Stimulated activated CD4-positive, alpha-beta T cell treated with anti-CD3 and anti-CD28 coated beads, TNF-alpha, amount 100 ng/mL, for 4 hours (primary cell): ENCODE results near the gene PHKG2.

Experiments used
- DNase-seq, 3 experiments: peaks; one replicate each; pipeline ENCODE4 v3.0.0-alpha.2; 2020; ENCODE audit warnings: low read depth in 3 of 3

The PHKG2 gene

DNA sequence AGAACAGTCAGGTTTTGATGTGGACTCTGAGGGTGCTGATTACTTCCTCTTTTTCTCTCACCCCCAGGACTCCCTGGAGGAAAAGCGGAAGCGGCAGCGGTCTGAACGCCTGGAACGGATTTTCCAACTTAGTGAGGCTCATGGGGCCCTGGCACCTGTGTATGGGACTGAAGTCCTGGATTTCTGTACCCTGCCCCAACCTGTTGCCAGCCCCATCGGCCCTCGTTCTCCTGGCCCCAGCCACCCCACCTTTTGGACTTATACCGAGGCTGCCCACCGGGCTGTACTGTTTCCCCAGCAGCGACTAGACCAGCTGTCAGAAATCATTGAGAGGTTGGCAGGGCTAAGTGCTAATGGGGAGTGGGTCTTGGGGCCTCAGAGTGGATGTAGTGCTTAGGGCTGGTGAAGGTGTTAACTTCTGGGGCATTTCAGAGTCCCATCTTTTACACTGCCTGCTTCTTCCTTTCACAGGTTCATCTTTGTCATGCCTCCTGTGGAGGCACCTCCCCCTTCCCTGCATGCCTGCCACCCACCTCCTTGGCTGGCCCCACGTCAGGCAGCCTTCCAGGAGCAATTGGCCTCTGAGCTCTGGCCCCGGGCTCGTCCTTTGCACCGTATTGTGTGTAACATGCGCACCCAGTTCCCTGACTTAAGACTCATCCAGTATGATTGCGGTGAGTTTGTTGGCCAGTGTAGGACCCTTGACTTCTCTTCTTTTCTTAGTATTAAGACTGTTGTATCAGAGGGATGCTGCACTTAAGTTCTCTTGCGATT, 19.1 kb upstream of the PHKG2 start:
- DNase-seq: no peak

DNA sequence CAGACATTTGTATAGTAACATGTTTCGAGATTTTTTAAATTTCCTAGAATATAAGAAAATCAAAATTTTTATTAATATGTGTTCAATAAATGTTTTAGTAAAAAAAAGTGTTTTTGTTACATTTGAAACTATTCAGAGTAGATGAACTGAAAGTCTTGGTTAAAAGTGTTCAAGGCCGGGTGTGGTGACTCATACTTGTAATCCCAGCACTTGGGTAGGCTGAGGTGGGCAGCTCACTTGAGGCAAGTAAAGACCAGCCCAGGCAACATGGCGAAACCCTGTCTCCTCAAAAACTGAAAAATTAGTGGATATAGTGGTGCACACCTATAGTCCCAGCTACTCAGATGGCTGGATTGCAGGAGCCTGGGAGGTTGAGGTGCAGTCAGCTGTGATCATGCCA, 16.8 kb upstream of the PHKG2 start:
- no peak for DNase-seq

DNA sequence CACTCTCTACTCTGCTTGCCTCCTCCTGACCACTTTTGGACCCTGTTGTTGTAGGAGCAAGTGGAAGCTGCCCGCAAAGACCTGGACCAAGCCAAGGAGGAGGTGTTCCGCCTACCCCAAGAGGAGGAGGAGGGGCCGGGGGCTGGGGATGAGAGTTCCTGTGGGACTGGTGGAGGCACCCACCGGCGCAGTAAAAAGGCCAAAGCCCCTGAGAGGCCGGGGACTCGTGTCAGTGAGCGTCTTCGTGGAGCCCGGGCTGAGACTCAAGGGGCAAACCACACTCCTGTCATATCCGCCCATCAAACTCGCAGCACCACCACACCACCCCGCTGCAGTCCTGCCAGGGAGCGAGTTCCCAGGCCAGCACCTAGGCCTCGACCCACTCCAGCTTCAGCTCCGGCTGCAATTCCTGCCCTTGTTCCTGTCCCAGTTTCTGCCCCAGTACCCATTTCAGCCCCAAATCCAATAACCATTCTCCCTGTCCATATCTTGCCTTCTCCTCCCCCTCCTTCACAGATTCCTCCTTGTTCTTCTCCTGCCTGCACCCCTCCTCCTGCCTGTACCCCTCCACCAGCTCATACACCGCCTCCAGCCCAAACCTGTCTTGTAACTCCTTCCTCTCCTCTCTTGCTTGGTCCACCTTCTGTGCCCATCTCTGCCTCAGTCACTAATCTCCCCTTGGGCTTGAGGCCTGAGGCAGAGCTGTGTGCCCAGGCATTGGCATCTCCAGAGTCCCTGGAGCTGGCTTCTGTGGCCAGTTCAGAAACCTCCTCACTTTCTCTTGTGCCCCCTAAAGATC, 11.0 kb upstream of the PHKG2 start:
- DNase-seq: no peak

DNA sequence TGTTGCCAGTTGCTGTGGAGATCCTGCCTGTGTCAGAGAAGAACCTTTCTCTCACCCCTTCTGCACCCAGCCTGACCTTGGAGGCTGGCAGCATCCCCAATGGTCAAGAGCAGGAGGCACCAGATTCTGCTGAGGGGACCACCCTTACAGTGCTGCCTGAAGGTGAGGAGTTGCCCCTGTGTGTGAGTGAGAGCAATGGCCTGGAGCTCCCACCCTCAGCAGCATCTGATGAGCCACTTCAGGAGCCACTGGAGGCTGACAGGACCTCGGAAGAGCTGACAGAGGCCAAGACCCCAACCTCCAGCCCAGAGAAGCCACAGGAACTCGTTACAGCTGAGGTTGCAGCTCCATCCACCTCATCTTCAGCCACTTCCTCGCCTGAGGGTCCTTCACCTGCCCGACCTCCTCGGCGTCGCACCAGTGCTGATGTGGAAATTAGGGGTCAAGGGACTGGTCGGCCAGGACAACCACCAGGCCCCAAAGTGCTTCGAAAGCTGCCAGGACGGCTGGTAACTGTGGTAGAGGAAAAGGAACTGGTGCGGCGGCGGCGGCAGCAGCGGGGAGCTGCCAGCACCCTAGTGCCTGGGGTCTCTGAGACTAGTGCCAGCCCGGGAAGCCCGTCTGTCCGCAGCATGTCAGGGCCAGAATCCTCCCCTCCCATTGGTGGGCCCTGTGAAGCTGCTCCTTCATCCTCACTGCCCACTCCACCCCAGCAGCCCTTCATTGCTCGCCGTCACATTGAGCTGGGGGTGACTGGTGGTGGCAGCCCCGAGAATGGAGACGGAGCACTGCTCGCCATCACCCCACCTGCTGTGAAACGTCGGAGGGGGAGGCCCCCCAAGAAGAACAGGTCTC, 10.2 kb upstream of the PHKG2 start:
- no peak for DNase-seq

DNA sequence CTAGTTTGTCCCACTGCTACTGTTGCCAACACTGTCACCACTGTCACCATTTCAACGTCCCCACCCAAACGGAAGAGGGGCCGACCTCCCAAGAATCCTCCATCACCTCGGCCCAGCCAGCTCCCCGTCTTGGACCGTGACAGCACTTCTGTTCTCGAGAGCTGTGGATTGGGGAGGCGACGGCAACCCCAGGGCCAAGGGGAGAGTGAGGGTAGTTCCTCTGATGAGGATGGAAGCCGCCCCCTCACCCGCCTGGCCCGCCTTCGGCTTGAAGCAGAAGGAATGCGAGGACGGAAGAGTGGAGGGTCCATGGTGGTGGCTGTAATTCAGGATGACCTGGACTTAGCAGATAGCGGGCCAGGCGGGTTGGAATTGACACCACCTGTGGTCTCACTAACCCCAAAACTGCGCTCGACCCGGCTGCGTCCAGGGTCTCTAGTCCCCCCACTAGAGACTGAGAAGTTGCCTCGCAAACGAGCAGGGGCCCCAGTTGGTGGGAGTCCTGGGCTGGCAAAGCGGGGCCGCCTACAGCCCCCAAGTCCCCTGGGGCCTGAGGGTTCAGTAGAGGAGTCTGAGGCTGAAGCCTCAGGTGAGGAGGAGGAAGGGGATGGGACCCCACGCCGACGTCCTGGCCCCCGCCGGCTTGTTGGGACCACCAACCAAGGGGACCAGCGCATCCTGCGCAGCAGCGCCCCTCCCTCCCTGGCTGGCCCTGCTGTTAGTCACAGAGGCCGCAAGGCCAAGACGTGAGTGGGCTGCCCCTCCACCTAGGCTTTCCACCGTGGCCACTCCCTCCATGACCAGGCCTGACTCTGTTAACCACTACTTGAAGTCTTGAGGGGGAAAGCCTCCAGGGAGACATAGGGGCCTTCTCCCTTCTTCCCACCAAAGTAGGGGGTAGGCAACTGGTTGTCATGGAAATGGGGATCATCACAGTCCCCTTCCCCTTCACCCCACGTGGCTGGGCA, 9.0 kb upstream of the PHKG2 start:
- no peak for DNase-seq

DNA sequence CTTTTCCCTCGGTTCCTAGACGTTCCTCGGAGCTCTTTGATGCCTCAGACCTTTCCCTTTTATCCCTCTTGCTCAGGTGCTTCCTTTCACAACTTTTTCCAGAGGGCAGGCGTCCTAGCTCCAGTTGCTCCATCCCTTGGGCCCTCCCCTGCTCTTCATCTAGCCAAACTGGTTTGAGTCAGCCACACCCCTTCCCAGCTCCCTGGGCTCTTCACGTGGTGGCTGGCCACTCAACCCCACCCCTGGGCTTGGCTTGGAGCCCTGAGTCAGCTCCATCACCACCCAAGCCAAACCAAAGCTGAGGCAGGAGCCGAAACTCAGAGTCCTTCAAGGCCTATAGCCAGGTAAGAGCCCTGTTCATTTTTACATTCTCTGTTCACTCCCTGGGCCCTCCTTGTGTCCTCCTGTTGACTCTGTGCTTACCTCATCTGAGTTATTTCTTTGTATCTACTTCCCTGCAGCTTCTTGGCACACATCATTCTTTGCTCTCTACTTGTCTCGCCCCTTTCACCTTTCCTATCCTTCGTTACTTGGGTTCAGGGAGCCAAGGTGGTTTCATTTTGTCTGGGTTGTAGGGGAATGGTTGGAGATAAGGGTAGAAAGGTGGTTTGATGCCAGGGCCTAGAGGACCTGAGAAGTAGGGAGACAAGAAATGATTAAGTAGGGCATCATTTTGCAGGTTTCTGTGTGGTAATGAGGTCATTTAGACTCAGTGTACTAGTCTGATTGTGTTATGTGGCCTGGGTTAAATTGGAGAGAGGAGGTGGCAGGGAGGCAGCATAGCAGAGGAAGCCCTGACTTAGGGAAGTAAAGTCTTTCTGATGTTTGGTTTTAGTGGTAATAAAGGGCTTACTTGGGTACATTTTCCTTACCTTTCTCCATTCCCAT, 7.6 kb upstream of the PHKG2 start:
- no peak for DNase-seq

DNA sequence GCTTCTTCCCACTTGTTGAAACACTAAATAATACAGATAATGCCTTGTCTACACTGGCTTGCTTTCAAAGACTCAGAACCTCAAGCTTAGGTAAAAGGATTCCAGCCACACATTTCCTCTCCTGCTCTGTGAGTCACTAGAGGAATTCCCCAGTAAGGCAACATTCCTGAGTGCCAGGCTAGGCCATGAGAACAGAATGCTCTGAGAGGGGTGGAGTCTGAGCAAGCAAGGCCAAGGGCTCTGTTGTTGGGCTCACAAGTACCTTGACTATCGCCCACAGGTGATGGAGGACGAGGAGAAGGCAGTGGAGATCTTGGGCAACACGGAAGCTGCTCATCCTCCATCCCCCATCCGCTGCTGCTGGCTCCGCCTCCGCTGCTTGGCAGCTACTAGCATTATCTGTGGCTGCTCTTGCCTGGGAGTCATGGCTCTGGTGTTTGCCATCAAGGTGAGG, 6.7 kb upstream of the PHKG2 start:
- DNase-seq: no peak

DNA sequence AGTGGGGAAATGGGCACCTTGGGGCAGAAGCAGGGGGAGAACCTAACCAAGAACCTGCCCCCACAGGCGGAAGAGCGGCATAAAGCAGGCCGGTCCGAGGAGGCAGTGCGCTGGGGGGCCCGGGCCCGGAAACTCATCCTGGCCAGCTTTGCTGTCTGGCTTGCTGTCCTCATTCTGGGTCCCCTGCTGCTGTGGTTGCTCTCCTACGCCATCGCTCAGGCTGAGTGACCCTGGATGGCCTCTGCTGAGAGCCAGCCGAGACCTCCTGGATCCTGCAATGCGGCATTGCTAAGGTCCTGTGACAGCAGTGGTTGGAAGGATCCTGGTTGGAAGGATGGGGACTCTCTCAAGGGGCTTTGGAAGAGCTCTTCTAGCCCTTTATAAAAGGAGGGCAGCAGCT, 4.5 kb upstream of the PHKG2 start:
- DNase-seq: no peak

DNA sequence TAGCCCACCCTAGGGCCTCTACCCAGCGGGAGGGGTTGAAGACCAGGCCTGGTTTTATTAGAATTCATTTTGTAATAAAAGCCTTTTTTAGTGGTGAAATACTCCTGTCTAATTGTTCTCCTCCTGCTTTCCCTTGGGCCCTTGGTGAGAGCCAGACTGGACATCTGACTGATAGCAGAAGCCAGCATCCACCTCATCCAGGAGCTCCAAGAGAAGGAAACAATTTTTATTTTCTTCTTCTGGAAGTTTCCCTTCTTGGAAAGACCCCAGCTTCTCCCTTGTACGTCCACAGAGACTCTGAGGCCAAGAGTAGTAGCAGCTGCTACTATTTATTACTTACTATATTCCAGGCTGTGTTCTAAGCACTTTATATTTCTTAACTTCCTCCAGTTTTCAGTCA, 4.0 kb upstream of the PHKG2 start:
- DNase-seq: no peak

DNA sequence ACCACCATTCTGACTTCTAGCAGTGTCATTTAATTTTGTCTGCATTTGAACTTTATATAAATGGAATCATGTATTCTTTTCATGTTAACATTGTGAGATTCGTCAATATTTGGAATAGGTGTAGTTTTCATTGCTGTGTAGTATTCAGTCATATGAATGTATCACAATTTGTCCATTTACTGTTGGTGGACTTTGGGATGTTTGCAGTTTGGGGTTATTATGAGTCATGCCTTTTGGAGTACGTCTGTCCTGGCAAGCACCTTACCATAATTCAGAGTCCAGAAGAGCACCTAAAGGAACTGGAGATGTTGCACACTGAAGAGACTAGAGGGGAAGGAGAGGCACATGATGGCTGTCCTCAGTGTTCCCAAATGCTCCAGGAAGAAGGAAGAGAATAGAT, 3.1 kb upstream of the PHKG2 start:
- DNase-seq: no peak

DNA sequence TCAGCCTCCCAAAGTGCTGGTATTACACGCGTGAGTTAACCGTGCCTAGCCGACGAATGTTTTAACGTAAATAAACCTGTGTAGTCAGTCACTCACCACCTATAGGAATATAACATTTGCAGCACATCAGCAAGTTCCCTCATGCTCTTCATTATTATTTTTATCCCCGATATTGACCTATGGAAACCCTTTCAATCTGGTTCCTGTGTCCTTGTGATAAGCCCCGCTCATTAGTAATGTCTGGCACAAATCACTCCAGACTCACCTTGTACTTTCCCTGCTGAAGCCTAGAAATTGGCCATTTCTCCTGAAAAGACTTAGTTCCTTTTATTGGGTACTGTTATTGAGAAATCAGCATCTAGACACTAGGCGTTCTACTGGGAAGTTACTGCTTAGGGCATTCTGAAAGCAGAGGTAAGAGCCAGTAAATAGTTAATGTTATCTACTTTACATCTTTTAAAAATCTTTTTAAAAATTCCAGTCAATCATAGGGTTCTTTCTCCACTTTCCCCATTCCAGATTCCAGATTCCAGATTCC, 1.5 kb upstream of the PHKG2 start:
- DNase-seq: no peak

DNA sequence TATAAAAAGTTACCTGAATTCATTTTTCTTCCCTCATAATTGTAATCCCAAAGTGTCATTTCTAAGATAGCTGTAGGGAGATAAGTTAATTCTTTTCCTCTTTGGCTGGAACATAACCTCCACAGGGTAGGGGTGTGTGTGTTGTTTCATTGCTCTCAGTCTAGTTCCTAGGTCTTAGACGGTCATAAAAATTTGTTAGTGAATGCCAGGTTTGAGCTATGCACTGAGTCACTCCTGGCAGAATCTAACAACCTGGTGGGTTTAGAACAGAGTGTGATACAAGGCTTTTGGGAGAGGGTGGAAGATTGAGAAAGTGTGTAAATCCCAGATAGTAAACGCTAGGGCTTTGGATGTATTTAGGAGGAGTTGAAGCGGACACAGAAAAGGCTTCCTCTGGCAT, 894 bp upstream of the PHKG2 start:
- no peak for DNase-seq

DNA sequence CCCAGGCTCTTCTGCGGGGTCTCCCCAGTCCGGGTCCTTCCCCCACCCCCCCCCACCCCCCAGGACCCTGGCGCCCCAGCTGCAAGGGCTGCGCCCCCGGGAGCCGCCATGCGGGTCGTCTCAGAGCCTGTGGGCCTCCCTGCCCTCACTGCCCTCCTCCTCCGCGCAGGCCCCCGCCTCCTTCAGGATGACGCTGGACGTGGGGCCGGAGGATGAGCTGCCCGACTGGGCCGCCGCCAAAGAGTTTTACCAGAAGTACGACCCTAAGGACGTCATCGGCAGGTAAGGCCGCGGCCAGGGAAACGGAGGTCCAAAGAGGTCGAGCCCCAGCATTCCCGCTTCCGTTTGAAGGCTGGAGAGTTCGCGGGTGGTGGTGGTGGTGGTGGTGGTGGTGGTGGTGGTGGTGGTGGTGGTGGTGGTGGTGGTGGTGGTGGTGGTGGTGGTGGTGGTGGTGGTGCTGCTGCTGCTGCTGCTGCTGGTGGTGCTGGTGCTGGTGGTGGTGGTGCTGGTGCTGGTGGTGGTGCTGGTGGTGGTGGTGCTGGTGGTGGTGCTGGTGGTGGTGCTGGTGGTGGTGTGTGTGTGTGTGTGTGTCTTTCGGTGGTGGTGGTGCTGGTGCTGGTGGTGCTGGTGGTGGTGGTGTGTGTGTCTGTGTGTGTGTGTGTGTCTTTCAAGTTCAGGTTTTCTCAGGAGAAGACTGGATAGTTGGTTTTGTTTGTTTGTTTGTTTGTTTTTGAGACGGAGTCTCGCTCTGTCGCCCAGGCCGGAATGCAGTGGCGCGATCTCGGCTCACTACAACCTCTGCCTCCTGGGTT, 615 bp downstream of the PHKG2 start:
- DNase-seq: no peak

DNA sequence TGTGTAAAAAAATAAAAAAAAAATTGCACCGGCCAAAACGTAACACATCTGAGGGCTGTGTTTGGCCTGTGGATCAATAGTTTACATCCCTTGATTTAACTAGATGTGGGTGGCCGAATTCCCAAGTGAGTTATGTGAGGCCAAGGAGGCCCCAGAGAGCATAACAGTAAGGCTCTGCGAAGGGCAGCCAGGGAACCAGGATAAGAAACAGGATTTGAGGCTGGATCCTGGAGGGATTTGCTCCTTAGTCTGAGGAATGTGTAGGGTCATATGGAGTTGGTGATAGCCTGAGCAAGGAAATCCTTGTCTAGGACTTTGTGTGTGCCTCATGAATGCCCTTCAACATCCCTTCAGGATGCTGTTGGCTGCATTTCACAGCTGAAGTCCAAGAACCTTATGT, 2.0 kb downstream of the PHKG2 start:
- DNase-seq: no peak

DNA sequence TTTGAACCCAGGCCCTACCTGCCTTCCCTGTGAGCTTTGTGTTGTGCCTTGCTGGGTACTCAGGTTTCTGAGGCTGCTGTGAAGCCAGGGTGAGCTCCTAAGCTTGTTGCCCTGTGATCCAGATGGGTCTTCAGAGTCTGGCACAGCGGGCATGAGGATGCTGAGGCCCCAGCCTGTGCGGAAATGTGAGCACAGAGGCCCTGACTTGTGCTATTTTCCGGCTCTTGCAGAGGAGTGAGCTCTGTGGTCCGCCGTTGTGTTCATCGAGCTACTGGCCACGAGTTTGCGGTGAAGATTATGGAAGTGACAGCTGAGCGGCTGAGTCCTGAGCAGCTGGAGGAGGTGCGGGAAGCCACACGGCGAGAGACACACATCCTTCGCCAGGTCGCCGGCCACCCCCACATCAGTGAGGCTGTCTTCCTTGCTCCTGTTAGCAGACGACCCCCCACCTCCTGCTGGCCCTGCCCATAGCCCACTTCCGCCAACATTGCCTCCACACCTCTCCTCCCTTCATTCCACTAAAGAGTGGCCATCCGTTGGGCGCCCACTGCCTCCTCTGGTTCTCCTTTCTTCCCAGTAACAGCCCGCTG, 2.7 kb downstream of the PHKG2 start:
- no peak for DNase-seq

DNA sequence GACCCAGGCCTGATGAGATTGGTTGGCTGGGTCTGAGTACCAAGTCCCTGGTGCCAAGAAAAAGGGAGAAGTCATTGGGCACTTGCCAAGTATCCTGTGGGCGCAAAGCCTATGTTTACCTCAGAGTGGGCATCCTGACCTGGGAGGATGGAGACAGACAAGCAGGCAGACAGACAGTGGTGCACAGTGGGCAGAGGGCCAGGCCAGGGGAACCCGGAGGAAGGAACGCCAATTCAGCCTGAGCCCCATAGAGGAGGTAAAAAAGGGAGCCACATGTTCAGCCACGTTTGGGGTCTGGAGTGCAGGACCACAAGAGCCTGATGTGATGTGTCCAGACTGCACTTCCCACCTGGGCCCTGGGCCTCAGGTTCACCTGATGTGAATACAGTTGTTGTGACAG, 5.4 kb downstream of the PHKG2 start:
- DNase-seq: no peak

DNA sequence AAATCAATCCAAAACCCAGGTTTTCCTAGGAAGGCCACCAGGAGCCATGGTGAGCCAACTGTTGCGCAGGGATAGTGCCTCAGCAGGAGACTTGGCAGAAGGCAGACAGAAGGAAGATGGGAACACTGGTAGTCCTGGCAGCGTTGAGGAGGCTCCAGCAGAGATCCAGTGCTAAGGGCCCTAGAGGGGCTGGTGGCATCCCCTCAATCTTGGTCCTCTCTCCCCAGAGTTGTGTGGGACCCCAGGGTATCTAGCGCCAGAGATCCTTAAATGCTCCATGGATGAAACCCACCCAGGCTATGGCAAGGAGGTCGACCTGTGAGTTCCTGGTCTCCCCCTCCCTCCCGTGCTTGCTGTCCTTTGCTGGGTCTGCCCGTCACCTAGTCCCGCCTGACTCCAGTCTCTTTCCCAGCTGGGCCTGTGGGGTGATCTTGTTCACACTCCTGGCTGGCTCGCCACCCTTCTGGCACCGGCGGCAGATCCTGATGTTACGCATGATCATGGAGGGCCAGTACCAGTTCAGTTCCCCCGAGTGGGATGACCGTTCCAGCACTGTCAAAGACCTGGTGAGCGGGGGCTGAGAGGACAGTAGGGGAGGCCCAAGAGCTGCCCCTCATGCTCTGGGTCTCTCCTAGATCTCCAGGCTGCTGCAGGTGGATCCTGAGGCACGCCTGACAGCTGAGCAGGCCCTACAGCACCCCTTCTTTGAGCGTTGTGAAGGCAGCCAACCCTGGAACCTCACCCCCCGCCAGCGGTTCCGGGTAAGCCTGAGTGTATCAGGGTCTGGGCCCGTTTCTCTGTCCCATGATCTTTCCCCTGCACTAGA, 7.9 kb downstream of the PHKG2 start:
- DNase-seq: no peak

DNA sequence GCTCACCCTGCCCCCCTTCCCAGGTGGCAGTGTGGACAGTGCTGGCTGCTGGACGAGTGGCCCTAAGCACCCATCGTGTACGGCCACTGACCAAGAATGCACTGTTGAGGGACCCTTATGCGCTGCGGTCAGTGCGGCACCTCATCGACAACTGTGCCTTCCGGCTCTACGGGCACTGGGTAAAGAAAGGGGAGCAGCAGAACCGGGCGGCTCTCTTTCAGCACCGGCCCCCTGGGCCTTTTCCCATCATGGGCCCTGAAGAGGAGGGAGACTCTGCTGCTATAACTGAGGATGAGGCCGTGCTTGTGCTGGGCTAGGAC, 8.5 kb downstream of the PHKG2 start:
- DNase-seq: no peak
